ENCODE data around the gene CD4. TPM values are rescaled to one million over a fixed set of nuclear protein-coding genes. Genes with fewer than 3 reads are reported as not detected.

The CD4 gene
- total RNA-seq, 1 experiment from 2014 or later: not detected

DNA sequence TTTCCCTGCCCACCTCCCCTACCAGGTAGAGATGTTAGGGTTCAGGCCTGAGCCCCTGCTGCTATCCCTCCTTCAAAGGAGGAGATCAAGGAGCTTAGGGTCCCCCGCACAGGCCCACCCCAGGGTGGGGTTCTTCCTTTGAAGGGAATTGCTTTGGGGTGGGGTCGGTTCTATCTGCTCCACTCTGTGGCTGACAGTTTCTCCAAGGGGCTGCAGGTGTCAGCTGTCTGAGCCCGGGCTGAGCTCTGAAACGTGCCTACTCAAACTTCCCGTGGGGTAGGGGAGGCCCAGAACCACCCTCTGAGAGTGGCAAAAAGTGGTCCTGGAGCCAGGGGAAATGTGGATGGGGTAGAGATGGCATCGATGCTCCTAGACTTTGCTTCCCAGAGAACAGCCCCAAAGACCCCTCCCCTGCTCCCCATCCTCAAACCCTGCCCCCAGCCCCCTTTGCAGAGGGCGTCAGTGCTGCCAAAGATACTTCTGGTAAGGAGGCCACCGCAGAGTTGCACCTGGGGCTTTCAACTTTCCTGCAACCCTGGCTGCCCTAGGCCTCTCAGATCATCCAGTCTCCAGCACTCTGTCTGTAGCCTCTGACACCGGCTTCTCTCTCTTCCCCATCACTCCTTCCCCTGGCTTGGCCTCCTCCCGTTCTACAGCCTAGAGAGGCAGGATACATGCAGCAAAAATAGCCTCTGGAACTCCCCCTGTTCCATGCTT lies 6.3 kb upstream of the CD4 start:
- no peaks in the 10 kb centered on the region for H3K9me3 Mint-ChIP-seq (ENCODE audit: unreplicated experiment)
- POLR2A ChIA-PET: no interaction called here
- H3K4me3 Mint-ChIP-seq (ENCODE audit: unreplicated experiment): no peak overlapping the region
- no peaks in the 10 kb centered on the region for H3K27me3 ChIP-seq (replicated peaks; ENCODE audit: control insufficient read depth, insufficient read depth, low read length)
- H3K4me1 ChIP-seq: peaks cover 11% of the 10 kb centered on the region
- no peak for TF ChIP-seq CTCF (IDR thresholded peaks at IDR 0.05; ENCODE audit: insufficient read depth in 1 of 2, low read depth in 1 of 2, low read length in 1 of 2, severe bottlenecking in 1 of 2, unreplicated experiment in 1 of 2)
- no peak overlapping the region for H3K27ac Mint-ChIP-seq (ENCODE audit: unreplicated experiment)
- CTCF ChIA-PET: interaction anchor here (0.5 kb wide), 1 partner anchor 11 kb away, joined by 6 read pairs; no protein-coding TSS in a partner anchor
- intact Hi-C loops (cut with micrococcal nuclease; ENCODE audit: unreplicated experiment): no loop called here
- no peak overlapping the region for H3K4me3 ChIP-seq (ENCODE audit: low read depth, low read length)
- H3K36me3 Mint-ChIP-seq (ENCODE audit: insufficient read depth, unreplicated experiment): no peaks in the 10 kb centered on the region
- no peaks in the 10 kb centered on the region for H3K36me3 ChIP-seq (ENCODE audit: control insufficient read depth, insufficient read depth, low read length)
- no TSS peak for BruUV-seq (replicated peaks)
- no peak for DNase-seq
- no peaks in the 10 kb centered on the region for H3K9me3 ChIP-seq
- peaks cover 15% of the 10 kb centered on the region for H3K4me1 Mint-ChIP-seq (ENCODE audit: low read depth, unreplicated experiment)
- H3K27me3 Mint-ChIP-seq (ENCODE audit: insufficient read depth, unreplicated experiment): no peaks in the 10 kb centered on the region

DNA sequence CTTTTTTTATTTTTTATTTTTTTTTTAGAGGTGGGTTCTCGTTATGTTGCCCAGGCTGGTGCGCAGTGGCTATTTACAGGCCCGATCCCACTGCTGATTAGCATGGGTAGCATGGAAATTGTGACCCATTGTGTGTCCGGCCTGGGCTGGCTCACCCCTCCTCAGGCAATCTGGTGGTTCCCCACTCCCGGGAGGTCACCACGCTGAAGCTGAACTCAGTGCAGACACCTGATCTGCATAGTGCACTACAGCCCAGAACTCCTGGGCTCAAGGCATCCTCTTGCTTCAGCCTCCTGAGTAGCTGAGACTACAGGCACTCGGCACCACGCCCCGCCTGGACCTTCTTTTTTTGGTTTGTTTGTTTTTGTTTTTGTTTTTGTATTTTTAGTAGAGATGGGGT lies 5.5 kb upstream of the CD4 start:
- Histone ChIP-seq H3K4me1 (peaks cover 6% of the 10 kb centered on the region; the same call in 1 of the 2 replicates), H3K9me3 (no peaks in the 10 kb centered on the region), H3K4me3 (ENCODE audit: low read depth, low read length) (no peak overlapping the region), H3K36me3 (ENCODE audit: control insufficient read depth, insufficient read depth, low read length) (no peaks in the 10 kb centered on the region), H3K27me3 (replicated peaks; ENCODE audit: control insufficient read depth, insufficient read depth, low read length) (no peaks in the 10 kb centered on the region)
- Mint-ChIP-seq H3K4me3 (ENCODE audit: unreplicated experiment) (no peak overlapping the region), H3K36me3 (ENCODE audit: insufficient read depth, unreplicated experiment) (no peaks in the 10 kb centered on the region), H3K27ac (ENCODE audit: unreplicated experiment) (no peak overlapping the region), H3K9me3 (ENCODE audit: unreplicated experiment) (no peaks in the 10 kb centered on the region), H3K4me1 (ENCODE audit: low read depth, unreplicated experiment) (peaks cover 6% of the 10 kb centered on the region), H3K27me3 (ENCODE audit: insufficient read depth, unreplicated experiment) (no peaks in the 10 kb centered on the region)
- ChIA-PET POLR2A (no interaction called here), CTCF (interaction anchor here (0.5 to 1.0 kb wide), 3 partner anchors 12 to 325 kb away, joined by 3 to 6 read pairs (median 6); partner anchors contain the start of gene C1RL)
- no TSS peak for BruUV-seq (replicated peaks)
- no peak for DNase-seq
- no peak for TF ChIP-seq CTCF (IDR thresholded peaks at IDR 0.05; ENCODE audit: insufficient read depth in 1 of 2, low read depth in 1 of 2, low read length in 1 of 2, severe bottlenecking in 1 of 2, unreplicated experiment in 1 of 2)
- intact Hi-C loops (cut with micrococcal nuclease; ENCODE audit: unreplicated experiment): no loop called here

- Histone ChIP-seq H3K36me3 (ENCODE audit: control insufficient read depth, insufficient read depth, low read length) (no peaks in the 10 kb centered on the region), H3K9me3 (no peaks in the 10 kb centered on the region), H3K27me3 (replicated peaks; ENCODE audit: control insufficient read depth, insufficient read depth, low read length) (no peaks in the 10 kb centered on the region), H3K4me3 (ENCODE audit: low read depth, low read length) (no peak overlapping the region), H3K4me1 (peaks cover 6% of the 10 kb centered on the region; the same call in 1 of the 2 replicates)
- Mint-ChIP-seq H3K36me3 (ENCODE audit: insufficient read depth, unreplicated experiment) (no peaks in the 10 kb centered on the region), H3K4me1 (ENCODE audit: low read depth, unreplicated experiment) (peaks cover 5% of the 10 kb centered on the region), H3K27me3 (ENCODE audit: insufficient read depth, unreplicated experiment) (no peaks in the 10 kb centered on the region), H3K4me3 (ENCODE audit: unreplicated experiment) (no peak overlapping the region), H3K27ac (ENCODE audit: unreplicated experiment) (no peak overlapping the region), H3K9me3 (ENCODE audit: unreplicated experiment) (no peaks in the 10 kb centered on the region)
- ChIA-PET POLR2A (no interaction called here), CTCF (interaction anchor here (0.5 to 1.0 kb wide), 2 partner anchors 27 to 325 kb away, joined by 3 to 6 read pairs; partner anchors contain the start of gene C1RL)
- DNase-seq: no peak
- intact Hi-C loops (cut with micrococcal nuclease; ENCODE audit: unreplicated experiment): no loop called here
- TF ChIP-seq CTCF (IDR thresholded peaks at IDR 0.05; ENCODE audit: insufficient read depth in 1 of 2, low read depth in 1 of 2, low read length in 1 of 2, severe bottlenecking in 1 of 2, unreplicated experiment in 1 of 2): no peak
- no TSS peak for BruUV-seq (replicated peaks)
Observed at GRCh38 chr12:6784296-6784695, 5.0 kb upstream of the CD4 start.
